Activated naive CD4-positive, alpha-beta T cell treated with anti-CD3 and anti-CD28 coated beads, Interleukin-2, amount 10 ng/mL, durations not matched to agents 7 days and 5 days (primary cell): ENCODE measurements around the gene FBLN2.

Experiments used
- CTCF ChIA-PET: fragments of 350-600 bp; sonication (Branson Sonifier 250); formaldehyde crosslinking; loops from one replicate; lab custom pipeline; 2021; ENCODE audit warnings: antibody characterized with exemption; lab: Charles Lee
- DNase-seq: peaks from one replicate; pipeline ENCODE4 v3.0.0-alpha.2; 2020
- H3K27ac Mint-ChIP-seq: one replicate; pipeline ENCODE4 v1.8.0; 2021; ENCODE audit warnings: mild to moderate bottlenecking, moderate library complexity, mixed read lengths
- H3K27me3 Mint-ChIP-seq: one replicate; pipeline ENCODE4 v1.8.0; 2021; ENCODE audit warnings: mild to moderate bottlenecking, mixed read lengths
- H3K36me3 Mint-ChIP-seq: one replicate; pipeline ENCODE4 v1.8.0; 2021; ENCODE audit warnings: mixed read lengths
- H3K4me1 Mint-ChIP-seq: one replicate; pipeline ENCODE4 v1.8.0; 2021; ENCODE audit warnings: mixed read lengths
- H3K4me3 Mint-ChIP-seq: one replicate; pipeline ENCODE4 v1.8.0; 2021; ENCODE audit warnings: mild to moderate bottlenecking, moderate library complexity, mixed read lengths
- H3K9me3 Mint-ChIP-seq: one replicate; pipeline ENCODE4 v1.8.0; 2021; ENCODE audit warnings: mixed read lengths

FBLN2 gene

GRCh38 chr3:13575459-13576061 lies 26.6 kb downstream of the FBLN2 start:
- CTCF ChIA-PET: no interaction called here
- H3K27me3 Mint-ChIP-seq: peaks cover 4% of the 10 kb centered on the region
- H3K9me3 Mint-ChIP-seq: no peaks in the 10 kb centered on the region
- DNase-seq: no peak
- H3K4me1 Mint-ChIP-seq: no peaks in the 10 kb centered on the region
- H3K36me3 Mint-ChIP-seq: no peaks in the 10 kb centered on the region
- no peak overlapping the region for H3K4me3 Mint-ChIP-seq
- no peak overlapping the region for H3K27ac Mint-ChIP-seq

- H3K4me1 Mint-ChIP-seq: peaks cover 6% of the 10 kb centered on the region
- no peaks in the 10 kb centered on the region for H3K36me3 Mint-ChIP-seq
- H3K9me3 Mint-ChIP-seq: no peaks in the 10 kb centered on the region
- peaks cover 4% of the 10 kb centered on the region for H3K27me3 Mint-ChIP-seq
- H3K4me3 Mint-ChIP-seq: no peak overlapping the region
- CTCF ChIA-PET: no interaction called here
- no peak for DNase-seq
- no peak overlapping the region for H3K27ac Mint-ChIP-seq
These were observed 28.5 kb downstream of the FBLN2 start for GRCh38 chr3:13577181-13578121.

- peaks cover 6% of the 10 kb centered on the region for H3K4me1 Mint-ChIP-seq
- H3K27ac Mint-ChIP-seq: no peak overlapping the region
- DNase-seq: no peak
- H3K4me3 Mint-ChIP-seq: no peak overlapping the region
- no peaks in the 10 kb centered on the region for H3K36me3 Mint-ChIP-seq
- H3K9me3 Mint-ChIP-seq: no peaks in the 10 kb centered on the region
- CTCF ChIA-PET: no interaction called here
- H3K27me3 Mint-ChIP-seq: peaks cover 4% of the 10 kb centered on the region
These were observed 29.3 kb downstream of the FBLN2 start for GRCh38 chr3:13578251-13578650.

- Mint-ChIP-seq H3K27me3 (peaks cover 4% of the 10 kb centered on the region), H3K4me3 (no peak overlapping the region), H3K36me3 (no peaks in the 10 kb centered on the region), H3K27ac (no peak overlapping the region), H3K9me3 (no peaks in the 10 kb centered on the region), H3K4me1 (peaks cover 6% of the 10 kb centered on the region)
- no peak for DNase-seq
- CTCF ChIA-PET: no interaction called here
These were observed 30.1 kb downstream of the FBLN2 start for GRCh38 chr3:13579063-13579462.

- no peak for DNase-seq
- Mint-ChIP-seq H3K4me3 (no peak overlapping the region), H3K9me3 (no peaks in the 10 kb centered on the region), H3K27me3 (peaks cover 4% of the 10 kb centered on the region), H3K27ac (no peak overlapping the region), H3K36me3 (no peaks in the 10 kb centered on the region), H3K4me1 (peaks cover 6% of the 10 kb centered on the region)
- CTCF ChIA-PET: no interaction called here
These were observed 31.5 kb downstream of the FBLN2 start for GRCh38 chr3:13580256-13581023.

- Mint-ChIP-seq H3K27me3 (no peaks in the 10 kb centered on the region), H3K9me3 (no peaks in the 10 kb centered on the region), H3K4me1 (peaks cover 6% of the 10 kb centered on the region), H3K36me3 (no peaks in the 10 kb centered on the region), H3K4me3 (no peak overlapping the region), H3K27ac (no peak overlapping the region)
- peak; percentile 37 for DNase-seq
- CTCF ChIA-PET: interaction anchor here (2.2 kb wide), 1 partner anchor 85 kb away, joined by 5 read pairs; no protein-coding TSS in a partner anchor
These were observed 32.8 kb downstream of the FBLN2 start for GRCh38 chr3:13581485-13582365.

- CTCF ChIA-PET: interaction anchor here (2.2 kb wide), 1 partner anchor 86 kb away, joined by 5 read pairs; no protein-coding TSS in a partner anchor
- H3K36me3 Mint-ChIP-seq: no peaks in the 10 kb centered on the region
- no peaks in the 10 kb centered on the region for H3K27me3 Mint-ChIP-seq
- H3K4me1 Mint-ChIP-seq: peaks cover 6% of the 10 kb centered on the region
- no peak overlapping the region for H3K27ac Mint-ChIP-seq
- DNase-seq: no peak
- no peak overlapping the region for H3K4me3 Mint-ChIP-seq
- H3K9me3 Mint-ChIP-seq: no peaks in the 10 kb centered on the region
These were observed 33.7 kb downstream of the FBLN2 start for GRCh38 chr3:13582366-13583250.

- H3K9me3 Mint-ChIP-seq: no peaks in the 10 kb centered on the region
- H3K4me1 Mint-ChIP-seq: peaks cover 6% of the 10 kb centered on the region
- no peak for DNase-seq
- no peaks in the 10 kb centered on the region for H3K27me3 Mint-ChIP-seq
- H3K36me3 Mint-ChIP-seq: no peaks in the 10 kb centered on the region
- H3K4me3 Mint-ChIP-seq: no peak overlapping the region
- CTCF ChIA-PET: interaction anchor here (2.2 kb wide), 1 partner anchor 87 kb away, joined by 5 read pairs; no protein-coding TSS in a partner anchor
- H3K27ac Mint-ChIP-seq: no peak overlapping the region
These were observed 34.6 kb downstream of the FBLN2 start for GRCh38 chr3:13583251-13584180.

- Mint-ChIP-seq H3K27me3 (no peaks in the 10 kb centered on the region), H3K4me1 (peaks cover 6% of the 10 kb centered on the region), H3K4me3 (no peak overlapping the region), H3K36me3 (no peaks in the 10 kb centered on the region), H3K27ac (no peak overlapping the region), H3K9me3 (no peaks in the 10 kb centered on the region)
- DNase-seq: no peak
- CTCF ChIA-PET: no interaction called here
These were observed 35.5 kb downstream of the FBLN2 start for GRCh38 chr3:13584427-13584891.

- H3K9me3 Mint-ChIP-seq: no peaks in the 10 kb centered on the region
- no peaks in the 10 kb centered on the region for H3K27me3 Mint-ChIP-seq
- no peak for DNase-seq
- peaks cover 6% of the 10 kb centered on the region for H3K4me1 Mint-ChIP-seq
- H3K36me3 Mint-ChIP-seq: no peaks in the 10 kb centered on the region
- CTCF ChIA-PET: no interaction called here
- no peak overlapping the region for H3K27ac Mint-ChIP-seq
- no peak overlapping the region for H3K4me3 Mint-ChIP-seq
These were observed 36.0 kb downstream of the FBLN2 start for GRCh38 chr3:13584901-13585300.

- Mint-ChIP-seq H3K27me3 (no peaks in the 10 kb centered on the region), H3K4me1 (no peaks in the 10 kb centered on the region), H3K36me3 (no peaks in the 10 kb centered on the region), H3K9me3 (no peaks in the 10 kb centered on the region), H3K4me3 (no peak overlapping the region), H3K27ac (no peak overlapping the region)
- DNase-seq: no peak
- CTCF ChIA-PET: no interaction called here
These were observed 38.5 kb downstream of the FBLN2 start for GRCh38 chr3:13587442-13587841.

- DNase-seq: no peak
- no peaks in the 10 kb centered on the region for H3K4me1 Mint-ChIP-seq
- H3K4me3 Mint-ChIP-seq: no peak overlapping the region
- H3K36me3 Mint-ChIP-seq: no peaks in the 10 kb centered on the region
- H3K27ac Mint-ChIP-seq: no peak overlapping the region
- H3K9me3 Mint-ChIP-seq: no peaks in the 10 kb centered on the region
- CTCF ChIA-PET: no interaction called here
- no peaks in the 10 kb centered on the region for H3K27me3 Mint-ChIP-seq
These were observed 39.3 kb downstream of the FBLN2 start for GRCh38 chr3:13588221-13588701.
